NCI-H1694 treated with DMSO at 0.1 percent for 48 hours (cell line): ENCODE results near the gene ADARB1.
"Not testable (repeated sequence)": the region's sequence is repeated elsewhere in the genome, so short reads cannot be mapped to it uniquely, and the experiment has no call there.

Experiments
- DNase-seq: peaks from one replicate; lab custom pipeline; 2025; lab: John Stamatoyannopoulos, UW

The ADARB1 gene

DNA sequence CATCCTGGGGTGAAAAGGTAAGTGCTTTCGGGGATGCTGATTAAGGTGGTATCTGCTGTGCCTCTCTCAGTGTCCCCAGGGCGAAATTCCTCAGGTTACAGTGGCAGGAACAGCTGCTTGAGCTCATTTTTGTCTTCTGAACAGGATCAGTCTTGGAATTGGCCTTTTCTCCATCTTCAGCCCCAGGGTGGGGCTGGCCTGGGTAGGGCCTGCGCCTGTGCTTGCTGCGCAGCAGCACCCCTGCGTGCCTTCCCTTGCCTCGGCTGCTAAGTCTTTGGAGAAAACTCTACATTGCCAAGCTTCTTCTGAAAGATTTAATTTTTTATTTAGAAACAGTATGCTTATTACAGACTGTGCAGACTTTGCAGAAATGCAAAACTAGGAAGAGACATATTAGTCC is 41.7 kb downstream of the ADARB1 start:
- no peak for DNase-seq

DNA sequence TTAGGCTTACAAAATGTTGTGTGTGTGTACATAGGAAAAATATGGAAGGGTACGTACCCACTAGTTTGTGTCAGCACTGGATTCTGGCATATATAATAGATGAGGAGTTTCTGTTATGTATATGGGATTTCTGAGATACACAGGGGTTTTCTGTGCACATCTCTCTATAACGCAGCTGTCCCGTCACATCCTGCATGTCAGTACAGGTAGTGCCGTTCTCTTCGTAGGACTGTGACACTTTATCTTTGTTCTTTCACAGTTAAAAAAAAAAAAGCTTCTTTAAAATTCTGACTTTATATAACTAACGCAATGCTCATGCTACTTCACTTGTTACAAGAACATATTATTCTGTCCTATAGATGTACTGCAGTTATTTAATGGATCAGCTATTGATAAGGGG is 42.9 kb downstream of the ADARB1 start:
- no peak for DNase-seq

DNA sequence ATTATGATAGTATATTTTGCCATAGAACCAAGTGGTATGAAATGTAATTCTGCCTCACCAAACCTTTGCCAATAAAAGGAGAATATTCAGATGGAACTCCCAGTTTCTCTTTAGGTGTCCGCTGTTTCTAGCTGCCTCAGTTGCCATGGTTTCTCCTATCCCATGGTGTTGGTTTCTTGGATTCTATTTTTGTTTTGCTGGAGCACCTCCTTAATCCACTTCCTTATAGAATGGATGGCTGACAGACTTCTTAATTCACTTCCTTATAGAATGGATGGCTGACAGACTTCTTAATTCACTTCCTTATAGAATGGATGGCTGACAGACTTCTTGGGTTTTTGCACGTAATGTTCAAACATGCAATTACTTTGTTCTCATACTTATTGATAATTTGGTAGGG is 43.7 kb downstream of the ADARB1 start:
- DNase-seq, result no peak

GRCh38 chr21:45119812-45120211 is 45.4 kb downstream of the ADARB1 start:
- DNase-seq, result no peak

- DNase-seq, result no peak
Observed at GRCh38 chr21:45120975-45121374, 46.6 kb downstream of the ADARB1 start.

DNA sequence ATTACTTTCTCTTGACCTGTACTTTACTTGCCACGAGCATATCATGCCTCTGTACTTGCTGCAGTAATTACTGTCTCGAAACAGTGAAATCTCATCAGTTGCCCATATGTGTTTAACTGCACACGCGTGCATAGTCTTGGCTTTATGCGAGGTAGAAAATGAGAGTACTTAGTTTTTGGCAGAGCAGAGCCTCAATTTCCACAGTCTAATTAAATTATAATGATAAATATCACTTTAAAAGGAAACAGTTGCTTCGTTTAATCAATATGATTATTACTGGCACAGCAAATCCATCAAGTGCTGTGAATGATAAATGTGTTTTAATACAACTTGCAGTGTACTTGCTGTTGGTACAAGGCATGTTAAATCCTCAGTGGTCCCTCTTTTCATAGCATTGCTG is 47.6 kb downstream of the ADARB1 start:
- DNase-seq, result no peak

GRCh38 chr21:45122432-45123132 is 48.2 kb downstream of the ADARB1 start:
- DNase-seq, result no peak

GRCh38 chr21:45123440-45123839 is 49.1 kb downstream of the ADARB1 start:
- peak; percentile 27 for DNase-seq

GRCh38 chr21:45124596-45124995 is 50.2 kb downstream of the ADARB1 start:
- no peak for DNase-seq

DNA sequence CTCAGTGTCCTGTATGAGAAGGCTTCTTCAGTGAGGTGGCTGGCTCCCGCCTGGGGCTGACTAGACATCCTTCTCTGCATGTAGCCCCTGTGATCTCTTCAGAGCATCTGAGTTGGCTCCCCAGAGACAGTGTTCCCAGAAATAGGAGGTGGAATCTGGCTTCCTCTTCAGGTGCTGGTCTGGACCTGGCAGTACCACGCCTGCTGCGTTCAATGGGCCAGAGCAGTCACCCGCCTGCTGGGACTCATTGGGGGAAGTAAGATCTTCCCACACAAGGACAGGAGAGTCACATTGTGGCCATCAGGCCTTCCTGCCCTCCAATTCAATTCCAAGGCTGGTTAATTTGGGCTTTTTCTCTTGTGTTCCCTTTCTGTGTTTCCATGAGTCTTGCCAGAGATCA is 51.0 kb downstream of the ADARB1 start:
- DNase-seq, result no peak

GRCh38 chr21:45126204-45126626 is 51.8 kb downstream of the ADARB1 start:
- DNase-seq, result peak; percentile 29

DNA sequence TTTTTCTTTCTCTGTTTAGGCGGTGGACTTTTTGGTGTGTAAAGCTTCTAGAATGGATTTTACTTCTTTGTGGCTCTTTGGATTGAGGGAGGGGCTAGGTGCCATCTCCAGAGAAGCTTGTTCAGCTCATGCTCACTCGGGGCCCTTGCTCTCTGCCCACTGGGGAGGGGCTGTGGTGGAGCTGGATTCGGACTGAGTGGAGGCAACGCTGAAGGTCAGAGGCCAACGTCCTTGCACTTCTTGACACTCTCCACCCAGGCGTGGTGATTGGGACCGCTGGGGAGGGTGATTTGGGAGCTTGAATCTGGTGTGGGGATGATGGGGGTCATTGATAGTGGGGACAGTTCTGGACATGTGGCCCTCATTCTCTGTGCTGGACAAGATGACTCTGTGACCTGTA is 52.6 kb downstream of the ADARB1 start:
- DNase-seq, result no peak

DNA sequence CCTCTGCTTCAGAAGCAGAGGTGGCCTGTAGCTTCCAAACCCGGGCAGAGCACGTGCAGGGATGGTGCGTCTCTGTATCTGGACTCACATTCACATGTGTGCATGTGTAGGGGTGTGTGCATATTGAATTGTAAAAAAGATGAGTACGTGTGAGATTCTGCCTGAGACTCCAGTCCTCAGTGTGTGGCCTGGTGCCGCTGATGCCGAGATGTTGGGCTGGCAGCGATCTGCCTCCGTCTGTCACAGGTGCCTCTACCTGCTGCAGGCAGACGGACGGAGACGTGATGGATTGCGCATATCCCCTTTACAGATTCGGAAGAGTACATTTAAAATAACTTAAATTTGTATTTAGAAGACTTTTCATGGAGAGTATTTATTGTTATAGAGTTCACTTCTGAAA is 53.6 kb downstream of the ADARB1 start:
- DNase-seq, result no peak

- DNase-seq, result peak; percentile 69
Observed at GRCh38 chr21:45128613-45129188, 54.3 kb downstream of the ADARB1 start.

GRCh38 chr21:45129189-45129923 is 55.0 kb downstream of the ADARB1 start:
- DNase-seq, result no peak

DNA sequence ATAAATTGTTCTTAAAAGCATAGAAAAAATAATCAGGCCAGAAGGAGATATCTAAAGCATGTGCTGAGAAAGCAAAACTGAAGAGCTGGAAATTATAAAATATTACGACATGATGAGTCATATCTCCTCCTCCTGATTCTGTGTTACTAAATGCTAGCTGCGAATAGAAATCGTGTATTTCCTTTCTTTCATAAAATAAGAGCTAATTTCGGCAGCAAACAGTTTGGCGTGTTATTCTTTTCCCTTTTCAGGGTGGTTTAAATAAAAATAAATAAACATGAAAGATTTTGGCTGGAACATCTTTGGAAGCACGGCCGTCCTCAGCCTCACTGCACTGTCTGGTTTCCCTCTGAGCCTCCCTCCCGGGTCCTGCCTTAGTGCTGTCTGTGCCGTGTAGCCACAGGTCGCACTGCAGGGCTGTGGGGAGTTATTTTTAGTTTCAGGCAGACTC is 56.0 kb downstream of the ADARB1 start:
- no peak for DNase-seq

DNA sequence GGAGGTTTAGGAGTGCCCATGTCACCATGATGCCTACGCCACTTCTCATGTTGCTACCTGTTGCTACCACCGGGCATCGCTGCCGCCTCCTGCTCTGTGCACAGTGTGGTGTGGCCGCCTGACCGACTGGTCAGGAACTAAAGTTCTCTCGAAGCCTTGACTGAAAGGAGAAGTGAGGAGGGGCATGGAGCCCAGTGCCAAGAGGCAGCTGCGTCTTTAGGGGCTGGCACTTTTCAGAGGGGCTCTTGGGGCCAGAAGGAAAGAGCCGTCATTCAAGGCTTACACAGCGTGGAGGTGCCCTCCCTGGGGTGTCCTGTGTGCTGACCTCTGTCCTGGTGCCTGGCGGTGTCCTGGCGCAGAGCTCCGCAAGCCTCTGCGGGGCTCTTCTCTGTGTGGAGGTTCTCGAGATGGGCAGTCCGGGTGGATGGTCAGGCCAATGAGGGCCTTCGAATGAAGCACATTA is 57.2 kb downstream of the ADARB1 start:
- no peak for DNase-seq

DNA sequence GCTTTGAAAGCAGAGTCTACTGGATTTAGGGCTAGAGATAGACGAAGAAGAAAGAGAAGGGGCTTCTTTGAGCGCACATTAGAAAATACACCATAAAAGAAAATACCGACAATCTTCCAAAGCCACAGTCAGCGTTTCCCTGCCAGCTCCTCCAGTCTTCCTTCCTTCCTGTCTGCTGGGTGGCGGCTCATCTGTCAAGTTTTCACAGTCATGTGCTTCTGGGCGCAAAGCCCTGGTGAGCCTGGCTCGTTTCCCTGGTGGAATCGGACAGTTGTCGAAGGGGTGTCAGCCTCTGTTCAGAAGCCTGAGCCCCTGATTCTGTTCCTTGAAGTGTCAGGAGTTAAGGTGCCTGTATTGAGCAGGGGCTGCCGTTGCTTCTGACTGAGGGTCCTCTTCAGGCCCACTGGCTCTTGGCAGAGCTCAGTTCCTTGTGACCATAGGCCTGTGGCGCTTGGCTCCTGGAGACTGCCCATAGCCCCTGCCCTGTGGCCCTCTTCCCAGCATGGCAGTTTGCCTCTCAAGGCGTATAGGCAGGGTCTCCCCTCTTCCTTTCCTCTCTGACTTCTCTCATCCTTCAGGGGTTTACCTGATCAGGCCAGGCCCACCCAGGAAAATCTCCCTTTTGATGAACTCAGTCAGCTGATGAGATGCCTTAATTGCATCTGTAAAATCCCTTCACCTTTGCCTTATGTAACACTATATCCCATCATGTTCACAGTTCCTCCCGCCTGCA is 58.6 kb downstream of the ADARB1 start:
- DNase-seq, result no peak

DNA sequence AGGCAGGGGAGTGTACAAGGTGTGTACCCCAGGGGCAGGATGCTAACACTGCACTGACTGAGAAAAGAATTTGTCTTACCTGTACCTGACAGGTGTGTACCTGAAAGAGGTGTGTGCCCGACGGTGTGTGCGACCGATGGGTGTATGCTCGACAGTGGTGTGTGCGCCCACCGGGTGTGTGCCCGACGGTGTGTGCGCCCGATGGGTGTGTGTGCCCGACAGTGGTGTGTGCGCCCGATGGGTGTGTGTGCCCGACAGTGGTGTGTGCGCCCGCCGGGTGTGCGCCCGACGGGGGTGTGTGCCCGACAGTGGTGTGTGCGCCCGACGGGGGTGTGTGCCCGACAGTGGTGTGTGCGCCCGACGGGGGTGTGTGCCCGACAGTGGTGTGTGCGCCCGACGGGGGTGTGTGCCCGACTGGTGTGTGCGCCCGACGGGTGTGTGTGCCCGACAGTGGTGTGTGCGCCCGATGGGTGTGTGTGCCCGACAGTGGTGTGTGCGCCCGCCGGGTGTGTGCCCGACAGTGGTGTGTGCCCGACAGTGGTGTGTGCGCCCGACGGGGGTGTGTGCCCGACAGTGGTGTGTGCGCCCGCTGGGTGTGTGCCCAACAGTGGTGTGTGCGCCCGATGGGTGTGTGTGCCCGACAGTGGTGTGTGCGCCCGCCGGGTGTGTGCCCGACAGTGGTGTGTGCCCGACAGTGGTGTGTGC is 59.3 kb downstream of the ADARB1 start:
- DNase-seq, result not testable (repeated sequence)

DNA sequence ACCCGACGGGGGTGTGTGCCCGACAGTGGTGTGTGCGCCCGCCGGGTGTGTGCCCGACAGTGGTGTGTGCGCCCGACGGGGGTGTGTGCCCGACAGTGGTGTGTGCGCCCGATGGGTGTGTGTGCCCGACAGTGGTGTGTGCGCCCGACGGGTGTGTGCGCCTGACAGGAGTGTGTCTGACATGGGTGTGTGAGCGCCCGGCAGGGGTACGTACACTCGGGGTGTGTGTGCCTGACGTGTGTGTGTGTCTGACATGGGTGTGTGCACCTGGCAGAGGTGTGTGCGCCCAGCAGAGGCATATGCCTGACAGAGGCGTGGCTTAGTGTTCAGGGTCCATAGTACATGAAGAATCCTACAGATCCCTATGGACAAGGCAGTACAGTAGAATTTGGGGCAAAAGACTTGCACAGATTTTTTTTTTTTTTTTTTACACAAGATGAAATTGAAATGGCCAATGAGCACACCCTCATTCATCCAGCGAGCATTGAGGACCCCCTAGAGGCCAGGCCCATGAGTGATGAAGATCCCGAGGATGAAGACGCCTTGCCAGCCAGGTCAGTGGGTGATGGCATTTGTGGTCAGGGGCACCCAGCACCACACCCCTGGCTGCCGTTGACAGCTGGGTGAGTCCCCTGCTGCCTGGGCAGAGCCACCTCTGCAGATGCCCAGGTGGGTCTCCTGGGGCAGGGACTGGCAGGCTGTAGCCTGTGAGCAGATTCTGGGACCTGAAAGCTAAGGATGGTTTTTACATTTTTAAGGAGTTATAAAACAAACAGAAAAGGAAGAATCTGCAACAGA is 60.1 kb downstream of the ADARB1 start:
- no peak for DNase-seq

- DNase-seq, result no peak
Observed at GRCh38 chr21:45135122-45135521, 60.7 kb downstream of the ADARB1 start.
